GM12878 (cell line): Measurements from ENCODE around the gene GSTT4. TPM values are rescaled to one million over a fixed set of nuclear protein-coding genes. Genes with fewer than 3 reads are reported as not detected.

Experiments used
- ATAC-seq: fragments of 200-7000 bp; cut with Tn5 transposase; 3 replicates; pipeline ENCODE4 v1.9.1; 2020; ENCODE audit warnings: mild to moderate bottlenecking, moderate library complexity
- BruUV-seq: library from RNA; stranded (reverse); fragments of 400-500 nt; replicated peaks from 2 replicates; lab custom pipeline; 2021; lab: Mats Ljungman, UMichigan
- CTCF ChIA-PET: fragments of 300-600 bp; sonication (Branson Sonifier 250); formaldehyde crosslinking; extraction: SDS; loops from one replicate; lab custom pipeline; 2021; ENCODE audit warnings: inconsistent platforms; lab: Yijun Ruan, JAX
- POLR2A ChIA-PET: fragments of 350-600 bp; formaldehyde crosslinking; extraction: SDS; loops from one replicate; lab custom pipeline; 2021; ENCODE audit warnings: inconsistent platforms; lab: Charles Lee
- RAD21 ChIA-PET: fragments of 300-600 bp; sonication (Branson Sonifier 250); formaldehyde crosslinking; loops from one replicate; lab custom pipeline; 2023; ENCODE audit warnings: antibody characterized with exemption; ENCODE audit not compliant: unreplicated experiment; lab: Charles Lee
- SMC1A ChIA-PET: fragments of 300-600 bp; sonication (Branson Sonifier 250); formaldehyde crosslinking; loops from one replicate; lab custom pipeline; 2023; ENCODE audit not compliant: unreplicated experiment, uncharacterized antibody; lab: Charles Lee
- DNase-seq: peaks from one replicate; pipeline ENCODE4 v3.0.0-alpha.2; 2011; ENCODE audit warnings: low read depth, low spot score
- FAIRE-seq: peaks from 3 replicates; lab custom pipeline; 2011; peaks lifted over from hg19 to GRCh38; lab: Jason Lieb, UNC
- H2AFZ ChIP-seq: 2 replicates; pipeline ENCODE4 v1.6.0; 2011; ENCODE audit warnings: low read depth, low read length, control low read depth; ENCODE audit not compliant: control insufficient read depth
- H3K27ac ChIP-seq: 2 replicates; pipeline ENCODE4 v1.5.1; 2011; ENCODE audit warnings: control low read depth; ENCODE audit not compliant: control insufficient read depth, insufficient read depth
- H3K27me3 ChIP-seq, 2 experiments: replicated peaks in 1 of 2; 2 replicates each; pipeline versions ENCODE4 v1.6.0 to v1.6.1; 2011; ENCODE audit warnings: low read length in 1 of 2; ENCODE audit not compliant: control insufficient read depth in 2 of 2, insufficient read depth in 2 of 2
- H3K36me3 ChIP-seq, 2 experiments: 2 replicates each; pipeline ENCODE4 v1.5.1; 2011; ENCODE audit warnings: low read length in 1 of 2; ENCODE audit not compliant: control insufficient read depth in 2 of 2, insufficient read depth in 2 of 2
- H3K4me1 ChIP-seq: 2 replicates; pipeline ENCODE4 v1.6.1; 2011; ENCODE audit warnings: mild to moderate bottlenecking, low read length, moderate library complexity, mixed read lengths; ENCODE audit not compliant: control insufficient read depth, insufficient read depth
- H3K4me2 ChIP-seq: 2 replicates; pipeline ENCODE4 v1.6.0; 2011; ENCODE audit warnings: control low read depth; ENCODE audit not compliant: control insufficient read depth, insufficient read depth
- H3K4me3 ChIP-seq: fragments of 200-600 bp; sonication (generic); 2 replicates; pipeline ENCODE4 v1.5.1; 2016
- H3K79me2 ChIP-seq: 2 replicates; pipeline ENCODE4 v1.6.0; 2011; ENCODE audit warnings: low read length; ENCODE audit not compliant: control insufficient read depth, insufficient read depth
- H3K9ac ChIP-seq: 2 replicates; pipeline ENCODE4 v1.8.0; 2011; ENCODE audit warnings: low read length, control low read depth, mixed read lengths; ENCODE audit not compliant: control insufficient read depth, insufficient read depth
- H3K9me3 ChIP-seq: replicated peaks from 3 replicates; pipeline ENCODE4 v1.5.1; 2011; ENCODE audit warnings: mild to moderate bottlenecking, low read length; ENCODE audit not compliant: control insufficient read depth, insufficient read depth
- H4K20me1 ChIP-seq: 2 replicates; pipeline ENCODE4 v1.6.0; 2011; ENCODE audit not compliant: control insufficient read depth, insufficient read depth
- CEBPZ ChIP-seq: fragments of 150-350 bp; IDR thresholded peaks from 2 replicates; pipeline ENCODE4 v1.6.1; 2016; ENCODE audit warnings: low read depth, low read length
- CHD4 ChIP-seq: fragments of 200-600 bp; sonication (generic); IDR thresholded peaks from 2 replicates; pipeline ENCODE4 v1.6.1; 2016; ENCODE audit warnings: mild to moderate bottlenecking
- EP300 ChIP-seq, 2 experiments: fragments of 150-350 bp in 1 of 2; IDR thresholded peaks; 2 replicates each; pipeline ENCODE4 v1.6.1; 2011 to 2012; ENCODE audit warnings: low read depth in 2 of 2, low read length in 2 of 2, borderline replicate concordance in 1 of 2, improper control_type of control experiment in 1 of 2, inconsistent platforms in 1 of 2; ENCODE audit not compliant: control insufficient read depth in 1 of 2
- HDAC6 ChIP-seq: fragments of 200-600 bp; sonication (generic); IDR thresholded peaks from one replicate; pipeline ENCODE4 v1.8.0; 2017; ENCODE audit warnings: antibody characterized with exemption; ENCODE audit not compliant: unreplicated experiment
- KAT2A ChIP-seq: conservative IDR thresholded peaks from 2 replicates; pipeline ENCODE4 v1.6.1; 2011; ENCODE audit warnings: low read depth, low read length; ENCODE audit not compliant: control insufficient read depth
- MYB ChIP-seq: fragments of 150-350 bp; IDR thresholded peaks from 2 replicates; pipeline ENCODE4 v1.6.1; 2014; ENCODE audit warnings: mild to moderate bottlenecking, low read depth, low read length, borderline replicate concordance
- NBN ChIP-seq: fragments of 450-650 bp; IDR thresholded peaks from 2 replicates; pipeline ENCODE4 v1.6.1; 2016
- RB1 ChIP-seq: fragments of 450-650 bp; formaldehyde crosslinking; IDR thresholded peaks from 2 replicates; pipeline ENCODE4 v1.6.1; 2017; ENCODE audit warnings: mild to moderate bottlenecking, borderline replicate concordance
- REST ChIP-seq: IDR thresholded peaks from 2 replicates; pipeline ENCODE4 v1.6.1; 2012; ENCODE audit warnings: mild to moderate bottlenecking, low read depth, low read length
- SKIL ChIP-seq: fragments of 450-650 bp; IDR thresholded peaks from 2 replicates; pipeline ENCODE4 v1.6.1; 2017; ENCODE audit warnings: mild to moderate bottlenecking, low read depth, inconsistent platforms; ENCODE audit not compliant: poor library complexity, severe bottlenecking
- SP1 ChIP-seq: IDR thresholded peaks from one replicate; pipeline ENCODE4 v1.6.1; 2011; ENCODE audit warnings: low read depth, low read length
- WGBS: methylation state at CpG from one replicate; pipeline ENCODE4 v1.1.6; 2016; ENCODE audit warnings: low lambda C conversion rate; ENCODE audit not compliant: insufficient replicate concordance, insufficient coverage; ENCODE audit errors: missing lambda C conversion rate; 5-methylcytosine and 5-hydroxymethylcytosine counted together
- in situ Hi-C: fragments of 300-500 bp; cut with MboI; formaldehyde crosslinking; loops from 9 replicates; pipeline ENCODE4 v1.14.3; 2018; ENCODE audit warnings: mixed read lengths
- intact Hi-C: fragments of 100-400 bp; cut with micrococcal nuclease; formaldehyde crosslinking; loops from one replicate; pipeline ENCODE4 v1.14.2; 2022; ENCODE audit not compliant: unreplicated experiment
- polyA plus RNA-seq, 11 experiments: library from polyadenylated mRNA; depleted of rRNA in 4 of 11; unstranded in 6 of 11; stranded (reverse) in 5 of 11; fragments of >200 nt; fragmentation: Nextera tagmentation in 4 of 11; fragmentation: Illumina TruSeq in 1 of 11; extraction: Ambion mirVana in 4 of 11; extraction: Trizol in 1 of 11; gene quantifications; 1 replicate in 1 of 11; 2 replicates in 10 of 11; pipeline versions ENCODE4 v1.2.1 to v1.2.3, GENCODE V29; 2011 to 2016; ENCODE audit warnings: inconsistent platforms in 2 of 11, missing spikeins in 2 of 11, low read depth in 1 of 11
- total RNA-seq, 4 experiments: library from RNA; depleted of rRNA in 3 of 4; stranded (reverse); fragments of >200 nt in 3 of 4; fragmentation: Illumina TruSeq in 1 of 4; extraction: Trizol in 1 of 4; gene quantifications; 2 replicates each; pipeline versions ENCODE4 v1.2.1 to v1.2.3, GENCODE V29; 2013 to 2021

GSTT4 gene
- total and polyA plus RNA-seq, 10 of the 15 experiments (the other 5 are each of a cell fraction or from before 2014, with no cell fraction given) = not detected

- TF ChIP-seq NBN = no peak
- TF ChIP-seq SP1 = no peak
- TF ChIP-seq CHD4 = no peak
- TF ChIP-seq, all 136 proteins: peak for 0
These were observed 24.1 kb upstream of the GSTT4 start (continued) for GRCh38 chr22:24029304-24029703.

- CTCF ChIA-PET = no interaction called here
These were observed 23.3 kb upstream of the GSTT4 start for GRCh38 chr22:24028533-24028932.

More at GRCh38 chr22:24028533-24028932, 23.3 kb upstream of the GSTT4 start:
- 0% methylated on average over 2 of the region's 2 CpGs for WGBS
- intact Hi-C loops (no loop called here), in situ Hi-C loops (no loop called here)
- ChIA-PET POLR2A (interaction anchor here (0.5 to 1.5 kb wide), 2 partner anchors 9 to 16 kb away, joined by 3 to 4 read pairs; no protein-coding TSS in a partner anchor), SMC1A (no interaction called here), RAD21 (no interaction called here)
- no peak for DNase-seq
- no peaks in the 10 kb centered on the region for H3K9me3 ChIP-seq
- H3K4me3 ChIP-seq = no peak overlapping the region
- H3K27ac ChIP-seq = no peak overlapping the region
- H3K4me1 ChIP-seq = no peaks in the 10 kb centered on the region
- H3K27me3 ChIP-seq = no peaks in the 10 kb centered on the region
- no peak for FAIRE-seq
- peaks cover 1 to 3% of the 10 kb centered on the region in 2 experiments; a peak in 3 of 4 replicates for H3K36me3 ChIP-seq
- H3K9ac ChIP-seq = no peak overlapping the region
- H3K79me2 ChIP-seq = peaks cover 16% of the 10 kb centered on the region
- TF ChIP-seq CEBPZ (no peak), EP300 (IDR thresholded peaks at IDR 0.05; ENCODE audit: borderline replicate concordance in 1 of 2, control insufficient read depth in 1 of 2, low read depth in 2 of 2, low read length in 2 of 2) (no peak), SKIL (no peak), HDAC6 (no peak), MYB (no peak), RB1 (no peak), REST (no peak), KAT2A (no peak)
- H2AFZ ChIP-seq = no peak overlapping the region
- no peak overlapping the region for H3K4me2 ChIP-seq
- BruUV-seq = no TSS peak
- ATAC-seq = no peak
- H4K20me1 ChIP-seq = peaks cover 5% of the 10 kb centered on the region; the same call in 1 of the 2 replicates
